K562 (cell line): ENCODE data around the gene NOX1. TPM values are rescaled to one million over a fixed set of nuclear protein-coding genes. Genes with fewer than 3 reads are reported as not detected.

ENCODE experiments used
- ATAC-seq: fragments of 200-7000 bp; cut with Tn5 transposase; 3 replicates; pipeline ENCODE4 v1.9.1; 2020; ENCODE audit warnings: moderate library complexity
- BruUV-seq: library from RNA; stranded (reverse); fragments of 400-500 nt; replicated peaks from 2 replicates; lab custom pipeline; 2021; lab: Mats Ljungman, UMichigan
- CTCF ChIA-PET: fragments of 300-600 bp; formaldehyde crosslinking; extraction: SDS; loops from one replicate; lab custom pipeline; 2021; ENCODE audit warnings: low intra/inter-chr PET ratio; lab: Yijun Ruan, JAX
- POLR2A ChIA-PET: fragments of 300-600, 350-650 bp; sonication (Branson Sonifier 250); formaldehyde crosslinking; extraction: SDS; loops from one replicate; lab custom pipeline; 2021; ENCODE audit warnings: antibody characterized with exemption, inconsistent platforms; lab: Yijun Ruan, JAX
- DNase-seq, 4 experiments: peaks; one replicate each; pipeline versions ENCODE4 v3.0.0 to v3.0.0-alpha.2; 2011 to 2018; ENCODE audit warnings: low spot score in 3 of 4, mixed read lengths in 3 of 4; ENCODE audit errors: extremely low read depth in 1 of 4
- FAIRE-seq: peaks from 2 replicates; lab custom pipeline; 2011; peaks lifted over from hg19 to GRCh38; lab: Jason Lieb, UNC
- H2AFZ ChIP-seq: 2 replicates; pipeline ENCODE4 v1.6.0; 2011; ENCODE audit warnings: low read depth, low read length, control low read depth, inconsistent platforms
- H3K27ac ChIP-seq: fragments of 200-600 bp; 3 replicates; pipeline ENCODE4 v1.8.0; 2011; ENCODE audit warnings: low read depth, mild to moderate bottlenecking, control low read depth, inconsistent platforms, low read length, moderate library complexity, mixed read lengths; ENCODE audit errors: extremely low read depth
- H3K27me3 ChIP-seq, 2 experiments: fragments of 300-600 bp in 1 of 2; 2 replicates in 1 of 2; 3 replicates in 1 of 2; pipeline versions ENCODE4 v1.6.0 to v1.8.0; 2011; ENCODE audit warnings: inconsistent platforms in 2 of 2, low read length in 2 of 2, mild to moderate bottlenecking in 1 of 2, mixed read lengths in 1 of 2, moderate library complexity in 1 of 2; ENCODE audit not compliant: control insufficient read depth in 2 of 2, insufficient read depth in 2 of 2
- H3K36me3 ChIP-seq: fragments of 300-600 bp; 3 replicates; pipeline ENCODE4 v1.8.0; 2011; ENCODE audit warnings: mild to moderate bottlenecking, low read length, inconsistent platforms; ENCODE audit not compliant: control insufficient read depth, insufficient read depth
- H3K4me1 ChIP-seq, 2 experiments: fragments of 200-600 bp in 1 of 2; replicated peaks in 1 of 2; 2 replicates in 1 of 2; 3 replicates in 1 of 2; pipeline versions ENCODE4 v1.5.1 to v1.8.0; 2011; ENCODE audit warnings: inconsistent platforms in 2 of 2, low read length in 2 of 2, mild to moderate bottlenecking in 1 of 2, mixed read lengths in 1 of 2, moderate library complexity in 1 of 2; ENCODE audit not compliant: control insufficient read depth in 2 of 2, insufficient read depth in 2 of 2
- H3K4me2 ChIP-seq: 2 replicates; pipeline ENCODE4 v1.6.1; 2011; ENCODE audit warnings: low read length, control low read depth, inconsistent platforms, mixed read lengths; ENCODE audit not compliant: insufficient read depth
- H3K4me3 ChIP-seq: fragments of 200-600 bp; sonication (generic), shearing (Covaris generic); 2 replicates; pipeline ENCODE4 v1.5.1; 2016; ENCODE audit warnings: control low read depth, inconsistent platforms
- H3K79me2 ChIP-seq: fragments of 200-600 bp; 3 replicates; pipeline ENCODE4 v1.8.0; 2011; ENCODE audit warnings: low read length, inconsistent platforms; ENCODE audit not compliant: control insufficient read depth, insufficient read depth
- H3K9ac ChIP-seq, 2 experiments: 2 replicates each; pipeline versions ENCODE4 v1.6.0 to v1.6.1; 2011; ENCODE audit warnings: low read depth in 2 of 2, low read length in 2 of 2, control low read depth in 1 of 2, inconsistent platforms in 1 of 2, mild to moderate bottlenecking in 1 of 2, mixed read lengths in 1 of 2; ENCODE audit not compliant: insufficient read depth in 1 of 2
- H3K9me1 ChIP-seq: one replicate; pipeline ENCODE4 v1.6.0; 2011; ENCODE audit warnings: inconsistent platforms, mild to moderate bottlenecking, low read length, moderate library complexity; ENCODE audit not compliant: control insufficient read depth, insufficient read depth
- H3K9me3 ChIP-seq: replicated peaks from 2 replicates; pipeline ENCODE4 v1.5.1; 2011; ENCODE audit warnings: low read depth, low read length, inconsistent platforms; ENCODE audit not compliant: control insufficient read depth, insufficient read depth
- H4K20me1 ChIP-seq: replicated peaks from 2 replicates; pipeline ENCODE4 v1.6.1; 2011; ENCODE audit warnings: low read length, inconsistent platforms, mixed read lengths; ENCODE audit not compliant: control insufficient read depth, insufficient read depth
- NCOA4 ChIP-seq: fragments of 450-650 bp; IDR thresholded peaks from 2 replicates; pipeline ENCODE4 v1.6.1; 2018; ENCODE audit warnings: mild to moderate bottlenecking; ENCODE audit not compliant: partially characterized antibody
- OTX1 ChIP-seq: fragments of 450-650 bp; formaldehyde crosslinking; IDR thresholded peaks from 2 replicates; pipeline ENCODE4 v1.4.0; 2022; ENCODE audit warnings: mild to moderate bottlenecking
- TRIM28 ChIP-seq: fragments of 450-650 bp; IDR thresholded peaks from 2 replicates; pipeline ENCODE4 v1.6.1; 2017
- ZNF212 ChIP-seq: fragments of 450-650 bp; formaldehyde crosslinking; IDR thresholded peaks from 2 replicates; pipeline ENCODE4 v1.4.0; 2020; ENCODE audit warnings: mild to moderate bottlenecking
- WGBS: fragments of 100-300 bp; shearing (Covaris generic); methylation state at CpG from one replicate; pipeline ENCODE4 v1.1.6; 2016; ENCODE audit warnings: low coverage, mixed read lengths; ENCODE audit not compliant: insufficient coverage; ENCODE audit errors: missing lambda C conversion rate; 5-methylcytosine and 5-hydroxymethylcytosine counted together
- in situ Hi-C: fragments of 300-500 bp; cut with MboI; formaldehyde crosslinking; loops from 4 replicates; pipeline ENCODE4 v1.15.0; 2018; ENCODE audit warnings: inconsistent platforms, mixed read lengths
- intact Hi-C: fragments of 100-400 bp; cut with micrococcal nuclease; formaldehyde crosslinking; loops from 2 replicates; pipeline ENCODE4 v1.14.2; 2022
- polyA plus RNA-seq, 8 experiments: library from polyadenylated mRNA; depleted of rRNA in 4 of 8; stranded (reverse) in 5 of 8; unstranded in 3 of 8; fragments of >200 nt; fragmentation: Nextera tagmentation in 2 of 8; fragmentation: Illumina TruSeq in 1 of 8; extraction: Ambion mirVana in 2 of 8; extraction: Trizol in 1 of 8; gene quantifications; 2 replicates each; pipeline versions ENCODE4 v1.2.1 to v1.2.3, GENCODE V29; 2011 to 2014; ENCODE audit warnings: inconsistent platforms in 1 of 8, missing spikeins in 1 of 8
- total RNA-seq, 7 experiments: library from RNA; depleted of rRNA in 6 of 7; stranded (reverse); fragments of >200 nt in 6 of 7; fragmentation: Illumina TruSeq in 2 of 7; extraction: Trizol in 2 of 7; gene quantifications; 2 replicates each; pipeline versions ENCODE4 v1.2.1 to v1.2.3, GENCODE V29; 2011 to 2021; ENCODE audit warnings: low replicate concordance in 1 of 7
- TF ChIP-seq, protein P1 (sequence below): fragments of 200-400 bp; formaldehyde crosslinking; IDR thresholded peaks from 2 replicates; pipeline ENCODE4 v1.6.1; 2017; ENCODE audit warnings: mild to moderate bottlenecking, low read depth, low read length, moderate library complexity

NOX1 gene
- total and polyA plus RNA-seq, 9 of the 15 experiments (the other 6 are each of a cell fraction or from before 2014, with no cell fraction given) = 0.01 TPM; not detected in 8

DNA sequence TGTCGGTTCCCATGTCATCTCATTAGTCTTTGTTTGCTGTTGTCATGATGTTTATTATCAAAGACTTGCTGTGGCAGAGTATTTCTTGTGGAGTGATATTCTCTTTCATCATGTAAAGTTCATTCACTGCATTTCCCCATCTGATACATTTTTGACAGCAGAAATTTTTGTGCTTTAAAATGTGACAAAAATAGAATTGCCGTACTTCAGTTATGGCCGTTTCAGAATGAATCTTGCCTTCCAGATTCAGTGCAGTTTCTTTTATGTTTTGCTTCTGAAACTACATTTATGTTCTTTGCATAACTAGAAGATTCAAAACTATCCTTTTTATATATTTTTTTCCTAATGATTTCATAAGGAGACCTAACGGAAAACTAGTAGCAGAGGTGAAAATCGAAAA, 44.0 kb downstream of the NOX1 start:
- BruUV-seq = no TSS peak
- TF ChIP-seq ZNF212 (CRISPR knock-in tag) (no peak), TRIM28 (no peak), OTX1 (CRISPR knock-in tag) (no peak), NCOA4 (no peak)
- TF ChIP-seq, protein P1, sequence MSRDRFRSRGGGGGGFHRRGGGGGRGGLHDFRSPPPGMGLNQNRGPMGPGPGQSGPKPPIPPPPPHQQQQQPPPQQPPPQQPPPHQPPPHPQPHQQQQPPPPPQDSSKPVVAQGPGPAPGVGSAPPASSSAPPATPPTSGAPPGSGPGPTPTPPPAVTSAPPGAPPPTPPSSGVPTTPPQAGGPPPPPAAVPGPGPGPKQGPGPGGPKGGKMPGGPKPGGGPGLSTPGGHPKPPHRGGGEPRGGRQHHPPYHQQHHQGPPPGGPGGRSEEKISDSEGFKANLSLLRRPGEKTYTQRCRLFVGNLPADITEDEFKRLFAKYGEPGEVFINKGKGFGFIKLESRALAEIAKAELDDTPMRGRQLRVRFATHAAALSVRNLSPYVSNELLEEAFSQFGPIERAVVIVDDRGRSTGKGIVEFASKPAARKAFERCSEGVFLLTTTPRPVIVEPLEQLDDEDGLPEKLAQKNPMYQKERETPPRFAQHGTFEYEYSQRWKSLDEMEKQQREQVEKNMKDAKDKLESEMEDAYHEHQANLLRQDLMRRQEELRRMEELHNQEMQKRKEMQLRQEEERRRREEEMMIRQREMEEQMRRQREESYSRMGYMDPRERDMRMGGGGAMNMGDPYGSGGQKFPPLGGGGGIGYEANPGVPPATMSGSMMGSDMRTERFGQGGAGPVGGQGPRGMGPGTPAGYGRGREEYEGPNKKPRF = no peak
- in situ Hi-C loops = no loop called here
- Histone ChIP-seq H4K20me1 (no peaks in the 10 kb centered on the region), H3K27ac (no peak overlapping the region), H3K79me2 (no peaks in the 10 kb centered on the region), H3K27me3 (no peaks in the 10 kb centered on the region), H3K9me1 (no peaks in the 10 kb centered on the region), H3K4me1 (no peaks in the 10 kb centered on the region), H3K36me3 (peaks cover 84% of the 10 kb centered on the region), H3K4me3 (no peak overlapping the region), H3K9me3 (no peaks in the 10 kb centered on the region), H2AFZ (no peak overlapping the region), H3K9ac (no peak overlapping the region), H3K4me2 (no peak overlapping the region)
- FAIRE-seq (no peak), ATAC-seq (no peak), DNase-seq (no peak)
- ChIA-PET POLR2A (interaction anchor here (0.8 to 0.9 kb wide), 2 partner anchors 10 to 12 kb away, joined by 3 to 4 read pairs; partner anchors contain the start of gene CSTF2), CTCF (no interaction called here)
- intact Hi-C loops = no loop called here
- WGBS = 92% methylated on average over 4 of the region's 5 CpGs
